Stimulated activated naive CD8-positive, alpha-beta T cell treated with anti-CD3 and anti-CD28 coated beads, Interleukin-15, amount 100 ng/mL, for 72 hours (primary cell): ENCODE results near the gene N4BP2L2.

Experiments
- ATAC-seq: fragments of 150-1000 bp; cut with Tn5 transposase; 2 replicates; pipeline ENCODE4 v1.10.0; 2021; ENCODE audit warnings: mild to moderate bottlenecking, moderate library complexity
- DNase-seq, 2 donors: peaks; one replicate each; pipeline ENCODE4 v3.0.0; 2021 to 2022
- H3K27ac Mint-ChIP-seq, 2 donors: one replicate each; pipeline ENCODE4 v1.8.0; 2022; ENCODE audit warnings: mild to moderate bottlenecking in 2 of 2, mixed read lengths in 2 of 2, moderate library complexity in 2 of 2
- H3K27me3 Mint-ChIP-seq: one replicate; pipeline ENCODE4 v1.8.0; 2022; ENCODE audit warnings: mixed read lengths
- H3K4me1 Mint-ChIP-seq: one replicate; pipeline ENCODE4 v1.8.0; 2022; ENCODE audit warnings: mild to moderate bottlenecking, mixed read lengths
- H3K4me3 Mint-ChIP-seq, 2 donors: one replicate each; pipeline ENCODE4 v1.8.0; 2022; ENCODE audit warnings: mild to moderate bottlenecking in 2 of 2, mixed read lengths in 2 of 2, moderate library complexity in 1 of 2
- H3K9me3 Mint-ChIP-seq, 2 donors: one replicate each; pipeline ENCODE4 v1.8.0; 2022; ENCODE audit warnings: mixed read lengths in 2 of 2

The N4BP2L2 gene

DNA sequence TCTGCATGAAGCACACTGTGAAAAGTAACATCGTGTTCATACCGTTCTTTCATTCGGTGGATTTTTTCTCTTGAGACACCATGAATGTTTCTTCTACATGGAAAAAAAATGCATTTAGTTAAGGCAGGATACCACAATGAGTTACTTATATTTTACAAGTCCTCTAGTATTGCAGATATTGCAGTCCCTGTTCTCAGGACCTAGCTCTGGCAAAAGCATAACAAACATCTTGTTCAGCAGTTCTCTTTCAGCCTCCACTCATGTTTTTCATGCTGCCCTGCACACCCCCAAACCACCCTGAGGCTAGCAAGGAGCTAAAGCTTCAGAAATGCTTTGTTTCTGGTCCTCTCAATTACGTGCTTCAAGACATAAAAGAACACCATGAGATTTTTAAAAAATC, 135.5 kb downstream of the N4BP2L2 start:
- ATAC-seq = no peak
- Mint-ChIP-seq H3K27ac (no peak overlapping the region), H3K4me1 (peaks cover 9% of the 10 kb centered on the region), H3K9me3 (no peaks in the 10 kb centered on the region), H3K4me3 (no peak overlapping the region), H3K27me3 (no peaks in the 10 kb centered on the region)
- no peak for DNase-seq

DNA sequence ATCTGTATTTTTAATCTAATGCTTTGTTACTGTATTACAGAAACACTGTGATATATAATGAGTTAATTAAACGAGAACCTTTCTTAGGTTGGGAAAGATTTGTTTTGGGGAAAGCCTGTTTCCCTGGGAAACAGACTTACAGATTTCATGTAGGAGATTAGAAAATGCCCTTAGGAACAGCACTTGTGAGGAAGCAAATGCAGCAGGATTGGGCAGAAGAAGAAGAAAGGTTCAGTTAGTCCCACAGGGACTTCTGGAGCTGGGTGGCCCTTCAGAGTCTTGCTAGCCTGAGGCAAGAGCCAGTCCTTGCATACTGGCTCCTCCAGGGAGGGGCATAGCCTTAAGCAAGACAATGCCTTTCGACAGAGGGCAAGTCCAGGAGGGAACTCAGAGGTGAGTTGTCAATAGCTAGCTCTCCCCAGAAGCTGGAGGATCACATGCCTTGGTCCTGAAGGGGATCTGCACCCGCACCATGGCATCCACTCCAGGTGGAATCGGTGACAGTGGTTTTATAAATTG, 147.4 kb downstream of the N4BP2L2 start:
- no peak for DNase-seq
- H3K4me1 Mint-ChIP-seq = peaks cover 29% of the 10 kb centered on the region
- H3K27me3 Mint-ChIP-seq = no peaks in the 10 kb centered on the region
- ATAC-seq = no peak
- H3K27ac Mint-ChIP-seq = no peak overlapping the region
- H3K9me3 Mint-ChIP-seq = no peaks in the 10 kb centered on the region
- H3K4me3 Mint-ChIP-seq = no peak overlapping the region

DNA sequence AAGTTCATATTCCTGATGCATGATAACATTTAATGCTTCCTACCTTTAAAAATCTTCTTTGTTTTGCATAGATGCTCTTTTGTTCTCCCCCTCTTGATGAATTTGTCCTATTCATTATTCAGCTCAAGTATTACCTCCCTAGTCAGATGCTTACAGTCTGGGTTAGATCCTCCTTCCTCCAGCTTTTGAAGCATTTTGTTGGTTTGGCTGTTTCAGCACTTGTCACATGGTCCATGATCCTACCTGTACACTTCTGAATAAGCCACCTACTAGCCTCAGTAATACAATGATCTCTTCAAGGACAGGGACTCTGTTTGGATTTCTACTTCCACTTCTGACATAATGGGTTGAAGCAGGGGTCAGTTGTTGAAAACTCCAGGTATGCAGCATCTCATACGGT, 148.1 kb downstream of the N4BP2L2 start:
- ATAC-seq (no peak), DNase-seq (no peak)
- Mint-ChIP-seq H3K9me3 (no peaks in the 10 kb centered on the region), H3K27ac (peak overlapping the region in 1 of 2 donors; percentile 6), H3K4me3 (no peak overlapping the region), H3K27me3 (no peaks in the 10 kb centered on the region), H3K4me1 (peaks cover 29% of the 10 kb centered on the region)

DNA sequence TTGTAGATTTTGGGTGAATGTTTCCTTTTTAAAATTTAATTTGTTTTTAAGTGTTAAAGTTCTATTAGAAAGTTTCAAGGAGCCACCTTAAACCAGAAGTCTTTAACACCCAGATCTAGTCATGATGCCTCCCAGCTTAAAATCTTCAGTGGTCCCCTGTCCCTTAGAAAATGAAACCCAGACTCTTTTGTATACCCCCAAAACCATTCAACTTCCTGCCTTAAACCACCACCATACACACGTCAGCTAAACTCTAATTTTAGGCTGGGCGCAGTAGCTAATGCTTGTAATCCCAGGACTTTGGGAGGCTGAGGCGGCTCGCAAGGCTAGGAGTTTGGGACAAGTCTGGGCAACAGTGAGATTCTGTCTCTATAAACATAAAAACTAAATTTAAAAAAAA, 148.5 kb downstream of the N4BP2L2 start:
- Mint-ChIP-seq H3K9me3 (no peaks in the 10 kb centered on the region), H3K4me1 (peaks cover 29% of the 10 kb centered on the region), H3K4me3 (peak overlapping the region in 1 of 2 donors; percentile 5), H3K27me3 (no peaks in the 10 kb centered on the region), H3K27ac (peak overlapping the region in 1 of 2 donors; percentile 34)
- DNase-seq (no peak), ATAC-seq (peak; percentile 71)

DNA sequence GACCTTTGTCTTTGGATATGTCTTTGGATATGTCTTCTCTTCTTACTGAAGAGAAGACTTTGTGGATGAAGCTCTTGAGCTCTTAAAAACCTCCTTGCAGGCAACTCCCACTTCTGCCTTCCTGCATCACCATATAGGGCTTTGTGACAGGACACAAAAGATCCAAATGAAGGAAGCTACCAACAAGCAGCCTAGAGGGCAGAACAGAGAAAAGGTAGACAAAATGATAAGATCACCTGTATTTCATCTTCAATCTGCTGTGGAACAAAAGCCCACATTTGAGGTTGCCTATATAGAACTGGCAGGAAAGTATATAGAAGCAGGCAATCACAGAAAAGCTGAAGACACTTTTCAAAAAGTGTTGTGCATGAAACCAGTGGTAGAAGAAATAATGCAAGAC, 153.2 kb downstream of the N4BP2L2 start:
- H3K27me3 Mint-ChIP-seq = no peaks in the 10 kb centered on the region
- no peaks in the 10 kb centered on the region for H3K9me3 Mint-ChIP-seq
- H3K27ac Mint-ChIP-seq = no peak overlapping the region
- no peak overlapping the region for H3K4me3 Mint-ChIP-seq
- no peak for DNase-seq
- peaks cover 19% of the 10 kb centered on the region for H3K4me1 Mint-ChIP-seq
- ATAC-seq = no peak

DNA sequence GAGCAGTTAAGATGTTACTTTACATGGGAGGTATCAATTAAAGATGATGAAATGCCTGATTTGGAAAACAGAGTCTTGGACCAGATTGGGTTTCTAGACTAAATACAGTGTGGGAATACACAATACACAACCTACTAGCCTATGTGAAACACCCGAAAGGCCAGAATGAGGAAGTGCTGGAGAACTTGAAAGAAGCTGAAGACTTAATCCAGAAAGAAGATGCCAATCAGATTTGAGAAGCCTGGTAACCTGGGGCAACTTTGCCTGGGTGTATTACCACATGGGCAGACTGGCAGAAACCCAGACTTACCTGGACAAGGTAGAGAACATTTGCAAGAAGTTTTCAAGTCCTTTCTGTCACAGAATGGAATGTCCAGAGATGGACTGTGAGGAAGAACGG, 153.9 kb downstream of the N4BP2L2 start:
- no peak for ATAC-seq

DNA sequence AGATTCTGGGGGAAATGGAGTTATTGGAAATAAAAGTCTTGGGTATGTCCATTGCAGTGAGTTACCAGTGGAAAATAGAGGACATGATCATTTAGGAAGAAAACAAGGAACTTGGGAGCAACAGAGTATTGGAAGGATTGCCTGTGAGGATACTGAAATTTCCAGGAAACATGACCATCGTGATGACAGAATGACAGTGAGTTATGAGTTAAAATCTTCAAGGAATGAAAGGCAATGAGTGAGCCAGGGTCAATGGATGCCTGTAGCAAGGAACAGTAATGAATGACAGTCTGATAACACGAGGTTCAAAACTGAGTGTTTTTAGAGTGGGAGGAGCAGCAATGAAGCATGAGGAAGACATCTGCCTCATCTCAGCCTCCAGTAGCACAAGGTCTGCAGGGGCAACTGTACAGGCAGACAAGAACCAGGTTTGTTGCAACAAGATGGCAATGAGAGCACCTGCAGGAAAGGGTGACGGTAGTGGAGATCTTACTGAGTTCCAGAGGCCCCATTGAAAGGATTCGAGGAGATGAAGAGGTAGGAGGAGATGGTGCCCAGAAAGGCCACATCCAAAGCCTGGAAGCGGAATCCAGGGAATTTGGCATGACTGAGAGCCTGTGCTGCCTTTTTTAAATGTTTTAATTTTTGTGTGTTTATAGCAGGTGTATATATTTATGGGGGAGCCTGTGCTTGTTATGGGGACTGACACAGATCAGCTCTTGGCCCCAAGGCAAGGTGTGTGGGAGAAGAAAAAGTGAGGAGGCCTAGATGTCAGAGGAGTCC, 154.6 kb downstream of the N4BP2L2 start:
- H3K4me1 Mint-ChIP-seq = peaks cover 5% of the 10 kb centered on the region

More for the DNA sequence above, 153.9 kb downstream of the N4BP2L2 start:
- H3K9me3 Mint-ChIP-seq = no peaks in the 10 kb centered on the region
- no peaks in the 10 kb centered on the region for H3K27me3 Mint-ChIP-seq
- no peak for DNase-seq
- no peak overlapping the region for H3K4me3 Mint-ChIP-seq
- peaks cover 12% of the 10 kb centered on the region for H3K4me1 Mint-ChIP-seq
- no peak overlapping the region for H3K27ac Mint-ChIP-seq

More for the DNA sequence above, 154.6 kb downstream of the N4BP2L2 start:
- no peak overlapping the region for H3K4me3 Mint-ChIP-seq
- no peaks in the 10 kb centered on the region for H3K27me3 Mint-ChIP-seq
- DNase-seq = no peak
- no peak overlapping the region for H3K27ac Mint-ChIP-seq
- no peaks in the 10 kb centered on the region for H3K9me3 Mint-ChIP-seq
- ATAC-seq = no peak
